Erythroblast (primary cell): Measurements from ENCODE around the gene SLC26A1.

Source experiments
- GATA1 ChIP-seq: IDR thresholded peaks from 2 replicates; pipeline ENCODE4 v1.6.1; 2011; ENCODE audit warnings: low read depth, mild to moderate bottlenecking, control low read depth, low read length, moderate library complexity
- POLR2A ChIP-seq: IDR thresholded peaks from 2 replicates; pipeline ENCODE4 v1.6.1; 2011; ENCODE audit warnings: mild to moderate bottlenecking, low read length

GRCh38 chr4:1033840-1034551 lies 40.8 kb upstream of the SLC26A1 start:
- TF ChIP-seq POLR2A: no peak
- no peak for TF ChIP-seq GATA1
